Stimulated activated naive CD8-positive, alpha-beta T cell treated with anti-CD3 and anti-CD28 coated beads, Interleukin-15, amount 100 ng/mL, for 72 hours (primary cell): ENCODE data around the gene D2HGDH.
"Not testable (repeated sequence)": the region's sequence is repeated elsewhere in the genome, so short reads cannot be mapped to it uniquely, and the experiment has no call there.

Experiments
- ATAC-seq: fragments of 150-1000 bp; cut with Tn5 transposase; 2 replicates; pipeline ENCODE4 v1.10.0; 2021; ENCODE audit warnings: mild to moderate bottlenecking, moderate library complexity
- DNase-seq, 2 donors: peaks; one replicate each; pipeline ENCODE4 v3.0.0; 2021 to 2022
- H3K27ac Mint-ChIP-seq, 2 donors: one replicate each; pipeline ENCODE4 v1.8.0; 2022; ENCODE audit warnings: mild to moderate bottlenecking in 2 of 2, mixed read lengths in 2 of 2, moderate library complexity in 2 of 2
- H3K27me3 Mint-ChIP-seq: one replicate; pipeline ENCODE4 v1.8.0; 2022; ENCODE audit warnings: mixed read lengths
- H3K4me1 Mint-ChIP-seq: one replicate; pipeline ENCODE4 v1.8.0; 2022; ENCODE audit warnings: mild to moderate bottlenecking, mixed read lengths
- H3K4me3 Mint-ChIP-seq, 2 donors: one replicate each; pipeline ENCODE4 v1.8.0; 2022; ENCODE audit warnings: mild to moderate bottlenecking in 2 of 2, mixed read lengths in 2 of 2, moderate library complexity in 1 of 2
- H3K9me3 Mint-ChIP-seq, 2 donors: one replicate each; pipeline ENCODE4 v1.8.0; 2022; ENCODE audit warnings: mixed read lengths in 2 of 2

Gene D2HGDH

GRCh38 chr2:241720099-241720498, 14.3 kb upstream of the D2HGDH start:
- H3K27me3 Mint-ChIP-seq = no peaks in the 10 kb centered on the region
- DNase-seq = no peak
- no peaks in the 10 kb centered on the region for H3K9me3 Mint-ChIP-seq
- ATAC-seq = no peak
- no peaks in the 10 kb centered on the region for H3K4me1 Mint-ChIP-seq
- no peak overlapping the region for H3K27ac Mint-ChIP-seq
- no peak overlapping the region for H3K4me3 Mint-ChIP-seq

GRCh38 chr2:241720560-241720959, 13.9 kb upstream of the D2HGDH start:
- Mint-ChIP-seq H3K27me3 (no peaks in the 10 kb centered on the region), H3K27ac (no peak overlapping the region), H3K9me3 (no peaks in the 10 kb centered on the region), H3K4me3 (no peak overlapping the region), H3K4me1 (no peaks in the 10 kb centered on the region)
- DNase-seq (no peak), ATAC-seq (no peak)

- H3K4me1 Mint-ChIP-seq = no peaks in the 10 kb centered on the region
These were observed 12.6 kb upstream of the D2HGDH start for GRCh38 chr2:241721852-241722251.

GRCh38 chr2:241722896-241723454, 11.5 kb upstream of the D2HGDH start:
- Mint-ChIP-seq H3K27ac (no peak overlapping the region), H3K9me3 (no peaks in the 10 kb centered on the region), H3K27me3 (no peaks in the 10 kb centered on the region), H3K4me3 (no peak overlapping the region), H3K4me1 (no peaks in the 10 kb centered on the region)
- no peak for DNase-seq
- no peak for ATAC-seq

More at GRCh38 chr2:241721852-241722251, 12.6 kb upstream of the D2HGDH start:
- Mint-ChIP-seq H3K27ac (peak overlapping the region in 1 of 2 donors; percentile 87), H3K4me3 (no peak overlapping the region), H3K27me3 (no peaks in the 10 kb centered on the region), H3K9me3 (no peaks in the 10 kb centered on the region)
- ATAC-seq = no peak
- DNase-seq = no peak

GRCh38 chr2:241724259-241724974, 10.0 kb upstream of the D2HGDH start:
- peak overlapping the region in 1 of 2 donors; percentile 20 for H3K27ac Mint-ChIP-seq
- DNase-seq (peak in 1 of 2 donors; percentile 41), ATAC-seq (peak; percentile 59)
- H3K4me3 Mint-ChIP-seq = no peak overlapping the region
- peaks cover under 1% of the 10 kb centered on the region for H3K4me1 Mint-ChIP-seq
- no peaks in the 10 kb centered on the region for H3K9me3 Mint-ChIP-seq
- H3K27me3 Mint-ChIP-seq = no peaks in the 10 kb centered on the region

- no peaks in the 10 kb centered on the region for H3K27me3 Mint-ChIP-seq
- no peak overlapping the region for H3K27ac Mint-ChIP-seq
- no peaks in the 10 kb centered on the region for H3K9me3 Mint-ChIP-seq
- peak; percentile 40 for ATAC-seq
- DNase-seq = no peak
- peaks cover 8% of the 10 kb centered on the region for H3K4me1 Mint-ChIP-seq
- no peak overlapping the region for H3K4me3 Mint-ChIP-seq
These were observed 9.2 kb upstream of the D2HGDH start for GRCh38 chr2:241724975-241725870.

GRCh38 chr2:241726459-241726858, 8.0 kb upstream of the D2HGDH start:
- no peak overlapping the region for H3K4me3 Mint-ChIP-seq
- ATAC-seq = no peak
- no peaks in the 10 kb centered on the region for H3K9me3 Mint-ChIP-seq
- H3K4me1 Mint-ChIP-seq = peaks cover 20% of the 10 kb centered on the region
- DNase-seq = no peak
- no peaks in the 10 kb centered on the region for H3K27me3 Mint-ChIP-seq
- H3K27ac Mint-ChIP-seq = no peak overlapping the region

- no peak overlapping the region for H3K4me3 Mint-ChIP-seq
- peaks cover 34% of the 10 kb centered on the region for H3K4me1 Mint-ChIP-seq
These were observed 6.4 kb upstream of the D2HGDH start for GRCh38 chr2:241728000-241728399.

GRCh38 chr2:241728627-241729026, 5.8 kb upstream of the D2HGDH start:
- Mint-ChIP-seq H3K9me3 (no peaks in the 10 kb centered on the region), H3K4me3 (no peak overlapping the region), H3K27ac (no peak overlapping the region), H3K27me3 (no peaks in the 10 kb centered on the region), H3K4me1 (peaks cover 41% of the 10 kb centered on the region)
- ATAC-seq (no peak), DNase-seq (no peak)

More at GRCh38 chr2:241728000-241728399, 6.4 kb upstream of the D2HGDH start:
- ATAC-seq = no peak
- Mint-ChIP-seq H3K27me3 (no peaks in the 10 kb centered on the region), H3K27ac (peak overlapping the region in 1 of 2 donors; percentile 44), H3K9me3 (no peaks in the 10 kb centered on the region)
- no peak for DNase-seq

GRCh38 chr2:241729868-241730267, 4.6 kb upstream of the D2HGDH start:
- no peaks in the 10 kb centered on the region for H3K27me3 Mint-ChIP-seq
- DNase-seq (no peak), ATAC-seq (no peak)
- H3K9me3 Mint-ChIP-seq = no peaks in the 10 kb centered on the region
- peak overlapping the region in 1 of 2 donors; percentile 94 for H3K27ac Mint-ChIP-seq
- peaks cover 45% of the 10 kb centered on the region for H3K4me1 Mint-ChIP-seq
- H3K4me3 Mint-ChIP-seq = peak overlapping the region in 1 of 2 donors; percentile 58

GRCh38 chr2:241730671-241731293, 3.6 kb upstream of the D2HGDH start:
- DNase-seq (no peak), ATAC-seq (no peak)
- H3K9me3 Mint-ChIP-seq = no peaks in the 10 kb centered on the region
- peaks cover 51% of the 10 kb centered on the region for H3K4me1 Mint-ChIP-seq
- H3K4me3 Mint-ChIP-seq = peak overlapping the region; percentile 24 to 33
- H3K27ac Mint-ChIP-seq = peak overlapping the region; percentile 74 to 75
- H3K27me3 Mint-ChIP-seq = no peaks in the 10 kb centered on the region

- not testable (repeated sequence) for H3K27ac Mint-ChIP-seq, ATAC-seq, H3K27me3 Mint-ChIP-seq, H3K9me3 Mint-ChIP-seq
- peak overlapping the region in 1 of 2 donors; percentile 45 for H3K4me3 Mint-ChIP-seq
- H3K4me1 Mint-ChIP-seq = peaks cover 65% of the 10 kb centered on the region
- DNase-seq = peak in 1 of 2 donors; percentile 56
These were observed 1.8 kb upstream of the D2HGDH start for GRCh38 chr2:241732513-241733186.

GRCh38 chr2:241733391-241734207, 831 bp upstream of the D2HGDH start:
- Mint-ChIP-seq H3K4me1 (peaks cover 69% of the 10 kb centered on the region), H3K9me3 (no peaks in the 10 kb centered on the region), H3K4me3 (peak overlapping the region; percentile 73 to 91), H3K27me3 (no peaks in the 10 kb centered on the region), H3K27ac (peak overlapping the region in 1 of 2 donors; percentile 48)
- ATAC-seq (no peak), DNase-seq (no peak)

GRCh38 chr2:241734208-241734466, 293 bp upstream of the D2HGDH start:
- no peak for DNase-seq
- H3K27ac Mint-ChIP-seq = no peak overlapping the region
- ATAC-seq = peak; percentile 44
- no peaks in the 10 kb centered on the region for H3K9me3 Mint-ChIP-seq
- H3K27me3 Mint-ChIP-seq = no peaks in the 10 kb centered on the region
- H3K4me1 Mint-ChIP-seq = peaks cover 74% of the 10 kb centered on the region
- peak overlapping the region; percentile 73 to 91 for H3K4me3 Mint-ChIP-seq
